Endothelial cell of umbilical vein (primary cell): Measurements from ENCODE around the gene KCP. TPM values are rescaled to one million over a fixed set of nuclear protein-coding genes. Genes with fewer than 3 reads are reported as not detected.

Experiments
- BruUV-seq: library from RNA; stranded (reverse); fragments of 400-500 nt; replicated peaks from 2 replicates; lab custom pipeline; 2021; lab: Mats Ljungman, UMichigan
- CTCF ChIA-PET: fragments of 300-600, 350-600 bp; sonication (Branson Sonifier 250); formaldehyde crosslinking; loops from one replicate; lab custom pipeline; 2021; ENCODE audit warnings: antibody characterized with exemption, inconsistent platforms; lab: Charles Lee
- POLR2A ChIA-PET: fragments of 300-600, 350-600 bp; sonication (Branson Sonifier 250); formaldehyde crosslinking; loops from one replicate; lab custom pipeline; 2021; ENCODE audit warnings: antibody characterized with exemption, inconsistent platforms; lab: Charles Lee
- DNase-seq: peaks from one replicate; pipeline ENCODE4 v3.0.0-alpha.2; 2011; ENCODE audit warnings: low read depth, low spot score
- FAIRE-seq: peaks from 2 replicates; lab custom pipeline; 2011; peaks lifted over from hg19 to GRCh38; lab: Jason Lieb, UNC
- H2AFZ ChIP-seq: 2 replicates; pipeline ENCODE4 v1.6.0; 2012; ENCODE audit warnings: low read depth, low read length, control low read depth, inconsistent platforms
- H3K27ac ChIP-seq: 2 replicates; pipeline ENCODE4 v1.5.1; 2011; ENCODE audit warnings: low read depth, mild to moderate bottlenecking, control low read depth, low read length, moderate library complexity; ENCODE audit not compliant: insufficient read depth
- H3K27me3 ChIP-seq, 2 experiments: 2 replicates each; pipeline versions ENCODE4 v1.6.0 to v1.6.1; 2011; ENCODE audit warnings: low read length in 2 of 2, mixed read lengths in 1 of 2; ENCODE audit not compliant: control insufficient read depth in 2 of 2, insufficient read depth in 2 of 2
- H3K36me3 ChIP-seq, 2 experiments: 2 replicates in 1 of 2; 3 replicates in 1 of 2; pipeline ENCODE4 v1.5.1; 2011; ENCODE audit warnings: low read length in 2 of 2, mild to moderate bottlenecking in 1 of 2, moderate library complexity in 1 of 2; ENCODE audit not compliant: control insufficient read depth in 2 of 2, insufficient read depth in 2 of 2; ENCODE audit errors: extremely low read depth in 1 of 2
- H3K4me1 ChIP-seq: 3 replicates; pipeline ENCODE4 v1.5.1; 2011; ENCODE audit warnings: mild to moderate bottlenecking, low read length; ENCODE audit not compliant: control insufficient read depth, insufficient read depth; ENCODE audit errors: extremely low read depth
- H3K4me2 ChIP-seq: 2 replicates; pipeline ENCODE4 v1.6.1; 2011; ENCODE audit warnings: low read length, control low read depth, mixed read lengths; ENCODE audit not compliant: insufficient read depth
- H3K4me3 ChIP-seq, 3 experiments: fragments of 200-600 bp in 1 of 3; sonication (generic), shearing (Covaris generic) in 1 of 3; replicated peaks in 1 of 3; 2 replicates each; pipeline ENCODE4 v1.5.1; 2011 to 2016; ENCODE audit warnings: control low read depth in 3 of 3, low read length in 3 of 3, mild to moderate bottlenecking in 2 of 3, inconsistent platforms in 1 of 3, low read depth in 1 of 3, moderate library complexity in 1 of 3; ENCODE audit not compliant: insufficient read depth in 1 of 3
- H3K79me2 ChIP-seq: 2 replicates; pipeline ENCODE4 v1.6.0; 2012; ENCODE audit warnings: low read length, inconsistent platforms; ENCODE audit not compliant: control insufficient read depth, insufficient read depth
- H3K9ac ChIP-seq: replicated peaks from 2 replicates; pipeline ENCODE3; 2011; ENCODE audit warnings: low read length, control low read depth; ENCODE audit not compliant: insufficient read depth; ENCODE audit errors: extremely low read depth
- H3K9me1 ChIP-seq: replicated peaks from 3 replicates; pipeline ENCODE4 v1.6.0; 2011; ENCODE audit warnings: mild to moderate bottlenecking, low read length; ENCODE audit not compliant: control insufficient read depth, insufficient read depth; ENCODE audit errors: extremely low read depth
- H3K9me3 ChIP-seq: replicated peaks from 2 replicates; pipeline ENCODE4 v1.5.1; 2012; ENCODE audit warnings: low read length, inconsistent platforms; ENCODE audit not compliant: control insufficient read depth, insufficient read depth
- H4K20me1 ChIP-seq: replicated peaks from 2 replicates; pipeline ENCODE3; 2011; ENCODE audit warnings: mild to moderate bottlenecking, low read length; ENCODE audit not compliant: control insufficient read depth, insufficient read depth; ENCODE audit errors: extremely low read depth
- GATA2 ChIP-seq: IDR thresholded peaks from 2 replicates; pipeline ENCODE4 v1.7.0; 2011; ENCODE audit warnings: low read depth, mild to moderate bottlenecking, moderate library complexity, mixed read lengths, low read length; ENCODE audit not compliant: insufficient read length, insufficient read depth
- POLR2A ChIP-seq: IDR thresholded peaks from 2 replicates; pipeline ENCODE4 v1.6.1; 2012; ENCODE audit warnings: low read depth, mild to moderate bottlenecking, control low read depth, low read length
- dilution Hi-C: fragments of 300-500 bp; cut with MboI; formaldehyde crosslinking; loops from one replicate; pipeline ENCODE4 v1.15.0; 2019; ENCODE audit warnings: low sequenced_read_pairs; ENCODE audit not compliant: extremely low pct_ligation_motif_present
- intact Hi-C: fragments of 100-400 bp; cut with micrococcal nuclease; formaldehyde crosslinking; loops from one replicate; pipeline ENCODE4 v1.10.0; 2022
- polyA plus RNA-seq, 4 experiments: library from polyadenylated mRNA; depleted of rRNA in 3 of 4; stranded (reverse) in 3 of 4; unstranded in 1 of 4; fragments of >200 nt; gene quantifications; 2 replicates each; pipeline versions ENCODE4 v1.2.1 to v1.2.3, GENCODE V29; 2011 to 2012; ENCODE audit warnings: missing spikeins in 1 of 4
- total RNA-seq: library from RNA; stranded (reverse); gene quantifications from 2 replicates; pipeline ENCODE4 v1.2.3, GENCODE V29; 2021
- TF ChIP-seq, protein P1 (sequence below), 2 donors: IDR thresholded peaks; 1 replicate in 1 of 2; 2 replicates in 1 of 2; pipeline ENCODE4 v1.5.1; 2011; ENCODE audit warnings: low read length in 2 of 2, mild to moderate bottlenecking in 2 of 2, moderate library complexity in 2 of 2, control low read depth in 1 of 2, inconsistent platforms in 1 of 2, low read depth in 1 of 2; ENCODE audit not compliant: insufficient read depth in 1 of 2; ENCODE audit errors: extremely low read depth in 1 of 2

KCP gene
- total and polyA plus RNA-seq, 2 donors (not counting 3 experiments of a cell fraction or from before 2014, with no cell fraction given), result not detected

DNA sequence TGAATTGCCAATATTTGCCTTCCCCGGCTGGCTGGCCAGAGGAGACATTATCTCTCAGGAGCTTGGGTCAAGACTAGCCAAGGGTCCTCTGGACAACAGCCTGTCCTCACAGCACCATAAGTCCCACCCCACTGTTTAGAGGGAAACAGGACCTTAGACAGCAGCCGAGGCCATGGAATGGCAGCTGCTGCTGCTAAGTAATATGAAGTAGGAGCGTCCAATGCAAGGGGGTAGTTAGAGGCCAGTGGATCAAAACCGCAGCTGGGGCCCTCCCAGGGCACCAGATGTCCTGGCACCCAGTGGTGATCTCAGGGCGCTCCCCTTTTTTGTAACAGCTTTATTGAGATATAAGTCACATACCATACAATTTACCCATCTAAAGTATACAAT lies 12.9 kb upstream of the KCP start:
- no peaks in the 10 kb centered on the region for H3K9me1 ChIP-seq
- FAIRE-seq (no peak), DNase-seq (no peak)
- BruUV-seq, result no TSS peak
- ChIA-PET CTCF (interaction anchor here (1.1 to 2.3 kb wide), 4 partner anchors 25 to 315 kb away, joined by 3 to 7 read pairs (median 6); no protein-coding TSS in a partner anchor), POLR2A (interaction anchor here (0.5 kb wide), 2 partner anchors 117 to 624 kb away, joined by 3 read pairs; no protein-coding TSS in a partner anchor)
- H3K79me2 ChIP-seq, result no peaks in the 10 kb centered on the region
- H3K27ac ChIP-seq, result no peak overlapping the region
- H3K4me2 ChIP-seq, result no peak overlapping the region
- H2AFZ ChIP-seq, result no peak overlapping the region
- H3K9ac ChIP-seq, result no peak overlapping the region
- H3K4me1 ChIP-seq, result no peaks in the 10 kb centered on the region
- TF ChIP-seq, protein P1, sequence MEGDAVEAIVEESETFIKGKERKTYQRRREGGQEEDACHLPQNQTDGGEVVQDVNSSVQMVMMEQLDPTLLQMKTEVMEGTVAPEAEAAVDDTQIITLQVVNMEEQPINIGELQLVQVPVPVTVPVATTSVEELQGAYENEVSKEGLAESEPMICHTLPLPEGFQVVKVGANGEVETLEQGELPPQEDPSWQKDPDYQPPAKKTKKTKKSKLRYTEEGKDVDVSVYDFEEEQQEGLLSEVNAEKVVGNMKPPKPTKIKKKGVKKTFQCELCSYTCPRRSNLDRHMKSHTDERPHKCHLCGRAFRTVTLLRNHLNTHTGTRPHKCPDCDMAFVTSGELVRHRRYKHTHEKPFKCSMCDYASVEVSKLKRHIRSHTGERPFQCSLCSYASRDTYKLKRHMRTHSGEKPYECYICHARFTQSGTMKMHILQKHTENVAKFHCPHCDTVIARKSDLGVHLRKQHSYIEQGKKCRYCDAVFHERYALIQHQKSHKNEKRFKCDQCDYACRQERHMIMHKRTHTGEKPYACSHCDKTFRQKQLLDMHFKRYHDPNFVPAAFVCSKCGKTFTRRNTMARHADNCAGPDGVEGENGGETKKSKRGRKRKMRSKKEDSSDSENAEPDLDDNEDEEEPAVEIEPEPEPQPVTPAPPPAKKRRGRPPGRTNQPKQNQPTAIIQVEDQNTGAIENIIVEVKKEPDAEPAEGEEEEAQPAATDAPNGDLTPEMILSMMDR (IDR thresholded peaks at IDR 0.05; ENCODE audit: extremely low read depth in 1 of 2, insufficient read depth in 1 of 2, low read depth in 1 of 2, low read length in 2 of 2), result no peak
- TF ChIP-seq POLR2A, result no peak
- no peak for TF ChIP-seq GATA2
- H3K27me3 ChIP-seq, result peaks cover 21 to 22% of the 10 kb centered on the region in 2 experiments
- H3K4me3 ChIP-seq, result no peak overlapping the region
- no peaks in the 10 kb centered on the region for H3K36me3 ChIP-seq
- intact Hi-C loops, result no loop called here
- no peaks in the 10 kb centered on the region for H4K20me1 ChIP-seq
- dilution Hi-C loops, result no loop called here
- no peaks in the 10 kb centered on the region for H3K9me3 ChIP-seq
